HFF-Myc (cell line): Measurements from ENCODE around the gene VAX1.
A peak's percentile ranks its signal among the peaks of the same experiment; 100 is the strongest.

Experiments used
- DNase-seq: peaks from one replicate; pipeline ENCODE4 v3.0.0-alpha.2; 2011; ENCODE audit warnings: low read depth; ENCODE audit errors: extremely low read depth
- H3K4me3 ChIP-seq: replicated peaks from 2 replicates; pipeline ENCODE4 v1.5.1; 2011; ENCODE audit warnings: low read depth, mild to moderate bottlenecking, control low read depth, low read length
- TF ChIP-seq, protein P1 (sequence below): IDR thresholded peaks from 2 replicates; pipeline ENCODE4 v1.5.1; 2012; ENCODE audit warnings: mild to moderate bottlenecking, low read depth, low read length, control low read depth; ENCODE audit errors: missing control alignments

Gene VAX1

DNA sequence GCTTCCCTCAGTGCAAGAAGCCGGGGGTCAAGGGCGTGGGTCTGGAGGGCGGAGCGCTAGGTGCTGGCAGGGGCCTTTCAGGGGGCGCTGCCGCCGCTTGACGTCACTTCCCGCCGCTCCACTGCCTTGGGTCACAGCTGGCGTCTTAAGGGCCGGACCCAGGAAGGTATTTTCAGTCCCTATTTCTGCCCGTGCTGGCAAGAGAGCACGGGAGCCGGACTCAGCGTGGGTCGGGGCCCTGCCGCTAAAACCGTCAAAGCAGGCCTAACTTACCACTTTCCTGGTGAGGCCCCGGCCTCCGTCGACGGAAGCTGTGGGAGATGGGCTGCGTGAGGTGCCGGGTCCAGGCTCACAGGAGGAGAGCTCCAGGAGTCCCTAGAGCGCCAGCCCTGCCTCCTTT is 12.0 kb downstream of the VAX1 start:
- DNase-seq: no peak
- TF ChIP-seq, protein P1, sequence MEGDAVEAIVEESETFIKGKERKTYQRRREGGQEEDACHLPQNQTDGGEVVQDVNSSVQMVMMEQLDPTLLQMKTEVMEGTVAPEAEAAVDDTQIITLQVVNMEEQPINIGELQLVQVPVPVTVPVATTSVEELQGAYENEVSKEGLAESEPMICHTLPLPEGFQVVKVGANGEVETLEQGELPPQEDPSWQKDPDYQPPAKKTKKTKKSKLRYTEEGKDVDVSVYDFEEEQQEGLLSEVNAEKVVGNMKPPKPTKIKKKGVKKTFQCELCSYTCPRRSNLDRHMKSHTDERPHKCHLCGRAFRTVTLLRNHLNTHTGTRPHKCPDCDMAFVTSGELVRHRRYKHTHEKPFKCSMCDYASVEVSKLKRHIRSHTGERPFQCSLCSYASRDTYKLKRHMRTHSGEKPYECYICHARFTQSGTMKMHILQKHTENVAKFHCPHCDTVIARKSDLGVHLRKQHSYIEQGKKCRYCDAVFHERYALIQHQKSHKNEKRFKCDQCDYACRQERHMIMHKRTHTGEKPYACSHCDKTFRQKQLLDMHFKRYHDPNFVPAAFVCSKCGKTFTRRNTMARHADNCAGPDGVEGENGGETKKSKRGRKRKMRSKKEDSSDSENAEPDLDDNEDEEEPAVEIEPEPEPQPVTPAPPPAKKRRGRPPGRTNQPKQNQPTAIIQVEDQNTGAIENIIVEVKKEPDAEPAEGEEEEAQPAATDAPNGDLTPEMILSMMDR: no peak
- no peak overlapping the region for H3K4me3 ChIP-seq

DNA sequence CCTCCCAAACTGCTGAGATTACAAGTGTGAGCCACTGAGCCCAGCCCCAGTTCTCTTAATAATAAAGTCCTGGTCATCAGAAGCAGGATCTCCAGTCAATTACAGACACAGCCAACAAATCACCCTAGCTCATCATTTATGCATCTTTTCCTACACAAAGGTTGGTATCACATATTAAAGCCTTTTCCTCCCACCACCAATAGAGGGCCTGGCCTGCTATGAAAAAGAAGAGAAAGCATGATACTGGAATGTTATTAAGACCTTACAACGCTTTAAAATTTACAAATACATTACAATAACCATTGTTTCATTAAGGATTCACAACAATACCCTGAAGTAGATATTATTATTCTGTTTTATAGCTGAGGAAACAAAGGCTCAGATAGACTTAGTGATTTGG is 25.9 kb downstream of the VAX1 start:
- TF ChIP-seq, protein P1: peak; percentile 52
- H3K4me3 ChIP-seq: no peak overlapping the region
- DNase-seq: no peak

DNA sequence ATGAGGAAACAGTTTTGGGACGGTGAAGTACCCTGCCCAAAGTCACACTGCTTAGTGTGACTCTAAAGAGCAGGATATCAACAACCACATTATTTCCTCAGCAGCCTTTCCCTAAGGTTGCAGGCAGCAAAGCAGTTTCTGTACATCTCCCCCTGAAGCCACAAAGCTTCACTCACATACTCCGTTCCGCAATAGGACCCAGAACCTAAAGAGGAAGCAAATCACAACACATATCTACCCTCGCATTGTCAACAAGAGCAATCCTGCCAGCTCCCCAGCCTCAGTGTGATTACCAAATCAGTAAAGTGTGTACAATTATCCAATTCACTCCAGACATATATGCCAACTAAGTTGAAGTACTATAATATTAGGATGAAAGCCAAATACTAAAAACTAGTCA is 30.8 kb downstream of the VAX1 start:
- no peak overlapping the region for H3K4me3 ChIP-seq
- DNase-seq: no peak
- TF ChIP-seq, protein P1: no peak

DNA sequence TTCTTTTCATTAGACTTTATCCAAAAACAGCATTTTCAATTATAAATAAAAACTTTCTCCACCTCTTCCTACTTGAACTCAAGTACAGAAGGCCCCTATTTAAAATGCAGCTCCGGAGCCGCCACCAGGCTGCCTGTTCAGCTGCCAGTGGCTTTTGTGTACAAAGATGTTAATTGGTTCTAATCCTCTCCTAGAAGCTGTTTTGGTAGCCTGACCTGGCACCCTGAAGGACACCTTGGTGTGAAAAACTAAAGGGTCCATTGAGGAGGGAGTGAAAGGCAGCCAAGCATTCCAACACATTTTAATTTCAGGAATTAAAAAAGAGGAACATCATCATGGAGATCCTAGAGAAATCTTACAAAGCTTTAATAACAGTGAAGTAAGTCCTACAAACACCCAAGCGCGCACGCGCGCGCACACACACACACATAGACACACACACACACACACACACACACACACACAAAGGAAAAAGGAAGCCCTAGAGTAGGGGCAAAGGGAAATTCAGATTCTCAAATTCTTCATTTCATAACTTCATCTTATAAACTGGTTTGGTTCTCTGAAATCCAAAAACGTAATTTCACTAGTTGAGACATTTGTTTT is 41.4 kb downstream of the VAX1 start:
- no peak for DNase-seq
- H3K4me3 ChIP-seq: no peak overlapping the region
- TF ChIP-seq, protein P1: no peak

DNA sequence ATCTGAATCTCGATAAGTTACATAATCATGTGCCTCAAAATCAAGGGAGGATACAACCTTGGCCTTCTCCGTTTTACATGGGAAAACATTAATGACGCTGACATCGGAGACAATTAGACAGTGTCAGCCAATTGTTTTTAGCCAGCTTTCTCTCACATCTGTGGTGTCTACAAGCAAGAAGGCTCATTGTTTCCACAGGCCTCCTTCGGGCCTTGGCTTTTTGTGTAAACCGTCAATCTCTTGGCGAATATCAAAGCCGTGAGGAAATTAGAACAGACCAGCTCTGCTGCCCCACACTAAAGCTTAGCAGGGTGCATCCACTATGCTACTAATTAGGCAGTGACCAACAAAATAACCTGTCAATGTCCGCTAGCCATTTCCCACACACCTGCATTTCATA is 43.2 kb downstream of the VAX1 start:
- no peak for DNase-seq
- TF ChIP-seq, protein P1: no peak
- H3K4me3 ChIP-seq: no peak overlapping the region

DNA sequence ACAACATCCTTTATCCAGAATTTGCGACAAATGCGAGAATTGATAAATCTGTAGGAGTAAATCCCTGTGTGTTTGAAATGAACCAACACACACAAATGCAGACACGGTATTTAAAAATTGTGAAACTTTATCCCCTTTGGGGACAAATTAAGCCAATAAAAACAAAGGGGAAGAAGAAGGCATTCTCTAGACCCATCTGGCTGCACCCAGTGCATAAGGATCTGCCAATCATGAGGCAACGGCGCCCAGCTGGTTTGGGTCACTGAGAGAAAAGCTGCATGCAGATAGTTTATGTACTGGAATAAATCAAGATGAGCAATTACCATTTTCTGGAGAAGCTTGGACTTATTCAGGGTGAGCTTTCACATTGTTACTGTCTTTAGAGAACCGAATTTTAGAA is 45.7 kb downstream of the VAX1 start:
- H3K4me3 ChIP-seq: no peak overlapping the region
- DNase-seq: no peak
- TF ChIP-seq, protein P1: no peak

DNA sequence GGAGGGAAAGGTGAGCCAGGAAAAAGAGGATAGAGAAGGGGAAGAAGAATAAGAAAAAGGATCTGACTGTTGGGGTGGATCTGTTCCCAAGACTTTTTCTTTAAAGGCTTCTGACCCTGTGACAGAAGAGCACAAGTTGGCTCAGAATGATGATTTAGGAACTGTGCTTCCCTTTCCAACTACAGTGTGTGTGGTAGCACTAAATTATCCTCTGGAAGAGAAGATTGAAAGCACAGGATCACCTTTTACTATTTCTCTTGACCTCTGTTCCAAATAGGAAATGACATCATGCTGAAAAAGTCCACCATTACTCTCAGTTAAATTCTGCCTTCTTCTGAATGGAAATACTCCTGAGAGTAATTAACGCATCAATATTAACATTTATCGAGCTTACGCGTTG is 47.2 kb downstream of the VAX1 start:
- DNase-seq: no peak
- TF ChIP-seq, protein P1: no peak
- H3K4me3 ChIP-seq: no peak overlapping the region
